H9 (cell line): ENCODE data around the gene SOD1. TPM values are rescaled to one million over a fixed set of nuclear protein-coding genes. Genes with fewer than 3 reads are reported as not detected.

Experiments used
- DNase-seq: peaks from one replicate; pipeline ENCODE4 v3.0.0-alpha.2; 2017
- H2AFZ ChIP-seq: one replicate; pipeline ENCODE4 v1.6.1; 2013; ENCODE audit warnings: mild to moderate bottlenecking, low read length, control low read depth, moderate library complexity
- H2AK5ac ChIP-seq: 2 replicates; pipeline ENCODE4 v1.6.1; 2013; ENCODE audit warnings: low read length, control low read depth, mixed read lengths; ENCODE audit not compliant: insufficient read length
- H2BK120ac ChIP-seq: one replicate; pipeline ENCODE4 v1.6.1; 2013; ENCODE audit warnings: low read depth, mild to moderate bottlenecking, low read length, control low read depth, inconsistent platforms; ENCODE audit not compliant: poor library complexity, severe bottlenecking
- H2BK12ac ChIP-seq: 2 replicates; pipeline ENCODE4 v1.6.1; 2013; ENCODE audit warnings: low read length, control low read depth, mixed read lengths, low read depth; ENCODE audit not compliant: insufficient read length
- H2BK15ac ChIP-seq: 2 replicates; pipeline ENCODE4 v1.6.1; 2013; ENCODE audit warnings: low read depth, low read length, control low read depth
- H2BK20ac ChIP-seq: one replicate; pipeline ENCODE4 v1.6.1; 2013; ENCODE audit warnings: low read depth, mild to moderate bottlenecking, low read length, control low read depth, inconsistent platforms; ENCODE audit not compliant: poor library complexity, severe bottlenecking
- H2BK5ac ChIP-seq: 2 replicates; pipeline ENCODE4 v1.6.1; 2013; ENCODE audit warnings: low read length, control low read depth, mixed read lengths; ENCODE audit not compliant: insufficient read length
- H3K14ac ChIP-seq: 2 replicates; pipeline ENCODE4 v1.6.1; 2013; ENCODE audit warnings: low read length, control low read depth; ENCODE audit not compliant: insufficient read depth
- H3K18ac ChIP-seq: 2 replicates; pipeline ENCODE4 v1.6.1; 2013; ENCODE audit warnings: low read depth, mild to moderate bottlenecking, mixed read lengths, low read length, control low read depth; ENCODE audit not compliant: insufficient read length
- H3K23ac ChIP-seq: 2 replicates; pipeline ENCODE4 v1.6.1; 2013; ENCODE audit warnings: low read length, control low read depth, mixed read lengths, low read depth; ENCODE audit not compliant: insufficient read length
- H3K23me2 ChIP-seq: 2 replicates; pipeline ENCODE4 v1.6.1; 2013; ENCODE audit warnings: low read depth, mild to moderate bottlenecking, mixed read lengths, low read length, control low read depth; ENCODE audit not compliant: insufficient read length, poor library complexity, severe bottlenecking
- H3K27ac ChIP-seq: 2 replicates; pipeline ENCODE4 v1.5.1; 2013; ENCODE audit warnings: low read length, control low read depth, mixed read lengths, low read depth; ENCODE audit not compliant: insufficient read length
- H3K27me3 ChIP-seq: 2 replicates; pipeline ENCODE4 v1.6.1; 2013; ENCODE audit warnings: low read length, control low read depth, inconsistent platforms; ENCODE audit not compliant: insufficient read depth
- H3K4ac ChIP-seq: 2 replicates; pipeline ENCODE4 v1.6.1; 2013; ENCODE audit warnings: low read depth, mild to moderate bottlenecking, control low read depth, inconsistent platforms, low read length, moderate library complexity
- H3K4me1 ChIP-seq: 2 replicates; pipeline ENCODE4 v1.6.1; 2013; ENCODE audit warnings: low read length, control low read depth, inconsistent platforms; ENCODE audit not compliant: insufficient read depth
- H3K4me2 ChIP-seq: 2 replicates; pipeline ENCODE4 v1.6.1; 2013; ENCODE audit warnings: low read length, control low read depth, mixed read lengths; ENCODE audit not compliant: insufficient read length, insufficient read depth
- H3K56ac ChIP-seq: 2 replicates; pipeline ENCODE4 v1.6.1; 2013; ENCODE audit warnings: low read depth, mild to moderate bottlenecking, mixed read lengths, low read length, control low read depth; ENCODE audit not compliant: insufficient read length
- H3K79me1 ChIP-seq: 2 replicates; pipeline ENCODE4 v1.6.1; 2013; ENCODE audit warnings: low read depth, mild to moderate bottlenecking, moderate library complexity, low read length, control low read depth, inconsistent platforms; ENCODE audit not compliant: insufficient read depth, poor library complexity, severe bottlenecking
- H3K79me2 ChIP-seq: 2 replicates; pipeline ENCODE4 v1.6.1; 2013; ENCODE audit warnings: low read length, control low read depth, inconsistent platforms; ENCODE audit not compliant: insufficient read depth
- H3K9ac ChIP-seq: 2 replicates; pipeline ENCODE4 v1.6.1; 2013; ENCODE audit warnings: low read length, control low read depth, mixed read lengths; ENCODE audit not compliant: insufficient read length; ENCODE audit errors: extremely low read depth
- H3K9me3 ChIP-seq: one replicate; pipeline ENCODE4 v1.6.1; 2013; ENCODE audit warnings: low read depth, low read length, inconsistent platforms; ENCODE audit not compliant: control insufficient read depth
- H3T11ph ChIP-seq: one replicate; pipeline ENCODE4 v1.6.1; 2013; ENCODE audit warnings: mild to moderate bottlenecking, low read length, control low read depth, inconsistent platforms
- H4K20me1 ChIP-seq: one replicate; pipeline ENCODE4 v1.6.1; 2013; ENCODE audit not compliant: control insufficient read depth, insufficient read length, insufficient read depth
- H4K5ac ChIP-seq: 2 replicates; pipeline ENCODE4 v1.6.1; 2013; ENCODE audit warnings: low read depth, mild to moderate bottlenecking, mixed read lengths, low read length, control low read depth; ENCODE audit not compliant: insufficient read length
- H4K8ac ChIP-seq: replicated peaks from 2 replicates; pipeline ENCODE4 v1.6.1; 2013; ENCODE audit warnings: low read length, control low read depth, mixed read lengths, low read depth; ENCODE audit not compliant: insufficient read length
- H4K91ac ChIP-seq: 2 replicates; pipeline ENCODE4 v1.6.1; 2013; ENCODE audit warnings: low read depth, mild to moderate bottlenecking, moderate library complexity, mixed read lengths, low read length, control low read depth; ENCODE audit not compliant: insufficient read length
- H3K27ac Mint-ChIP-seq, 3 experiments: 2 replicates in 2 of 3; 3 replicates in 1 of 3; pipeline ENCODE4 v1.8.0; 2020 to 2021; ENCODE audit warnings: mixed read lengths in 3 of 3, mild to moderate bottlenecking in 1 of 3, moderate library complexity in 1 of 3
- H3K27me3 Mint-ChIP-seq: 2 replicates; pipeline ENCODE4 v1.8.0; 2021; ENCODE audit warnings: low read depth, mild to moderate bottlenecking, moderate library complexity, mixed read lengths
- H3K36me3 Mint-ChIP-seq, 3 experiments: 2 replicates in 2 of 3; 3 replicates in 1 of 3; pipeline ENCODE4 v1.8.0; 2020 to 2021; ENCODE audit warnings: low read depth in 3 of 3, mixed read lengths in 3 of 3; ENCODE audit not compliant: insufficient read depth in 1 of 3
- H3K4me1 Mint-ChIP-seq, 2 experiments: 2 replicates each; pipeline ENCODE4 v1.8.0; 2020; ENCODE audit warnings: mixed read lengths in 2 of 2
- H3K4me3 Mint-ChIP-seq, 2 experiments: 2 replicates in 1 of 2; 3 replicates in 1 of 2; pipeline ENCODE4 v1.8.0; 2020 to 2021; ENCODE audit warnings: mild to moderate bottlenecking in 2 of 2, mixed read lengths in 2 of 2, moderate library complexity in 1 of 2
- H3K9me3 Mint-ChIP-seq, 2 experiments: 2 replicates in 1 of 2; 3 replicates in 1 of 2; pipeline ENCODE4 v1.8.0; 2020; ENCODE audit warnings: mild to moderate bottlenecking in 2 of 2, mixed read lengths in 2 of 2, moderate library complexity in 1 of 2
- WGBS: extraction: QIAGEN DNeasy Blood & Tissue Kit; methylation state at CpG from one replicate; pipeline ENCODE4 v1.1.7; 2013; ENCODE audit warnings: missing lambda C conversion rate, low lambda C conversion rate, mixed read lengths; ENCODE audit not compliant: insufficient read length; ENCODE audit errors: extremely low coverage; 5-methylcytosine and 5-hydroxymethylcytosine counted together
- total RNA-seq: library from RNA; stranded (reverse); gene quantifications from 2 replicates; pipeline ENCODE4 v1.2.1, GENCODE V29; 2021
- TF ChIP-seq, protein P1 (sequence below): fragments of 200-600 bp; sonication (generic); conservative IDR thresholded peaks from 3 replicates; pipeline ENCODE4 v1.8.0; 2021; ENCODE audit warnings: antibody characterized with exemption, mild to moderate bottlenecking

SOD1 gene
- total RNA-seq, 1 experiment from 2014 or later, result 201 TPM

DNA sequence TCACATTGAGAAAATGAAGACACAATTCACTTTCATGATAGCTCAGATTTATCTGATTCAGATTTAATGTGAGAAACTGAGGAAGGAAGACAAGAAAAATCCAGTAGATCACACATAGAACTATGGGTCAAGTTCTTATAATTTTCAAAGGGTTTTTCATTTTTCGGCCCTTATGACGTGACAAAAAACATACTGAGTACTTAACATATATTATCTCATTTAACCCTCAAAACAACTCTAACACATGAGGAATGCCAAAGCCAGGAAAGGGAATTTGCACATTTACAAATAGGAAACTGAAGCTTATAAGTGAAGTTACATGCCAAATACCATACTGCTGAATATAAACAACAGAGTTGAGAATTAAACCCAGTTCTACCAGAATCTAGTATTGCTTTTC is 27.6 kb downstream of the SOD1 start:
- Histone ChIP-seq H2AK5ac (no peak overlapping the region), H3K79me1 (no peaks in the 10 kb centered on the region)

More for the DNA sequence above, 27.6 kb downstream of the SOD1 start:
- H4K20me1 ChIP-seq, result no peaks in the 10 kb centered on the region
- no peaks in the 10 kb centered on the region for H3K9me3 ChIP-seq
- no peak overlapping the region for H4K8ac ChIP-seq
- DNase-seq, result no peak
- no peak overlapping the region for H3K9ac ChIP-seq
- H2BK5ac ChIP-seq, result no peak overlapping the region
- no peak overlapping the region for H4K5ac ChIP-seq
- peaks cover 40 to 91% (median 89%) of the 10 kb centered on the region in 3 experiments; a peak in 6 of 7 replicates for H3K36me3 Mint-ChIP-seq
- no peak overlapping the region for H3K14ac ChIP-seq
- no peak overlapping the region for H2BK15ac ChIP-seq
- no CpG with 5 or more reads among the region's 2 CpGs for WGBS
- no peak overlapping the region for H3K23ac ChIP-seq
- no peaks in the 10 kb centered on the region for H3K4me1 Mint-ChIP-seq
- no peaks in the 10 kb centered on the region for H3K79me2 ChIP-seq
- no peaks in the 10 kb centered on the region for H3K27me3 Mint-ChIP-seq
- TF ChIP-seq, protein P1, sequence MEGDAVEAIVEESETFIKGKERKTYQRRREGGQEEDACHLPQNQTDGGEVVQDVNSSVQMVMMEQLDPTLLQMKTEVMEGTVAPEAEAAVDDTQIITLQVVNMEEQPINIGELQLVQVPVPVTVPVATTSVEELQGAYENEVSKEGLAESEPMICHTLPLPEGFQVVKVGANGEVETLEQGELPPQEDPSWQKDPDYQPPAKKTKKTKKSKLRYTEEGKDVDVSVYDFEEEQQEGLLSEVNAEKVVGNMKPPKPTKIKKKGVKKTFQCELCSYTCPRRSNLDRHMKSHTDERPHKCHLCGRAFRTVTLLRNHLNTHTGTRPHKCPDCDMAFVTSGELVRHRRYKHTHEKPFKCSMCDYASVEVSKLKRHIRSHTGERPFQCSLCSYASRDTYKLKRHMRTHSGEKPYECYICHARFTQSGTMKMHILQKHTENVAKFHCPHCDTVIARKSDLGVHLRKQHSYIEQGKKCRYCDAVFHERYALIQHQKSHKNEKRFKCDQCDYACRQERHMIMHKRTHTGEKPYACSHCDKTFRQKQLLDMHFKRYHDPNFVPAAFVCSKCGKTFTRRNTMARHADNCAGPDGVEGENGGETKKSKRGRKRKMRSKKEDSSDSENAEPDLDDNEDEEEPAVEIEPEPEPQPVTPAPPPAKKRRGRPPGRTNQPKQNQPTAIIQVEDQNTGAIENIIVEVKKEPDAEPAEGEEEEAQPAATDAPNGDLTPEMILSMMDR, result no peak
- no peak overlapping the region for H3K56ac ChIP-seq
- H3K23me2 ChIP-seq, result no peaks in the 10 kb centered on the region
- no peak overlapping the region for H3K4me2 ChIP-seq
- H2BK12ac ChIP-seq, result no peak overlapping the region
- H3K4me3 Mint-ChIP-seq, result no peak overlapping the region
- no peak overlapping the region for H3K4ac ChIP-seq
- H3T11ph ChIP-seq, result no peak overlapping the region
- no peak overlapping the region for H2BK20ac ChIP-seq
- H3K4me1 ChIP-seq, result no peaks in the 10 kb centered on the region
- H4K91ac ChIP-seq, result no peak overlapping the region
- H3K27ac Mint-ChIP-seq, result no peak overlapping the region
- no peak overlapping the region for H3K18ac ChIP-seq
- H3K27me3 ChIP-seq, result no peaks in the 10 kb centered on the region
- no peaks in the 10 kb centered on the region for H3K9me3 Mint-ChIP-seq
- no peak overlapping the region for H3K27ac ChIP-seq
- H2BK120ac ChIP-seq, result no peak overlapping the region
- no peak overlapping the region for H2AFZ ChIP-seq
